ENCODE data around the gene ICOS.

The ICOS gene, protein sequence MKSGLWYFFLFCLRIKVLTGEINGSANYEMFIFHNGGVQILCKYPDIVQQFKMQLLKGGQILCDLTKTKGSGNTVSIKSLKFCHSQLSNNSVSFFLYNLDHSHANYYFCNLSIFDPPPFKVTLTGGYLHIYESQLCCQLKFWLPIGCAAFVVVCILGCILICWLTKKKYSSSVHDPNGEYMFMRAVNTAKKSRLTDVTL

DNA sequence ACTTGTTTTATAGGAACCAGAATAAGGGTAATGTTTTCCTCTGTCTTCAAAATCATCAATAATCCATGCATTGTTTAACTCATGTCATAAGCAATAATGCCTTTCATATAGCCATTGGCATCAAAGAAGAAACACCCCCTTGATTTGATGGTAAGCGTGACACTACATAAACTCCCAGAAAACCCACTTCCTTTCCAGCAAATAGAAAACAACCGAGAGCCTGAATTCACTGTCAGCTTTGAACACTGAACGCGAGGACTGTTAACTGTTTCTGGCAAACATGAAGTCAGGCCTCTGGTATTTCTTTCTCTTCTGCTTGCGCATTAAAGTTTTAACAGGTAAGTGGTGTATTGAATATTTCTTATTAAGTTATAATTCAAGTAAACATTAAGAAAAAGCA is at the start of gene ICOS:
ICOS (plus strand) TSS at position 229 of the 400 bp plus-strand sequence; CDS start at position 281, 52 bp downstream.
- no peak for DNase-seq

GRCh38 chr2:203887677-203888076 is 48.9 kb upstream of the ICOS start:
- DNase-seq = no peak

DNA sequence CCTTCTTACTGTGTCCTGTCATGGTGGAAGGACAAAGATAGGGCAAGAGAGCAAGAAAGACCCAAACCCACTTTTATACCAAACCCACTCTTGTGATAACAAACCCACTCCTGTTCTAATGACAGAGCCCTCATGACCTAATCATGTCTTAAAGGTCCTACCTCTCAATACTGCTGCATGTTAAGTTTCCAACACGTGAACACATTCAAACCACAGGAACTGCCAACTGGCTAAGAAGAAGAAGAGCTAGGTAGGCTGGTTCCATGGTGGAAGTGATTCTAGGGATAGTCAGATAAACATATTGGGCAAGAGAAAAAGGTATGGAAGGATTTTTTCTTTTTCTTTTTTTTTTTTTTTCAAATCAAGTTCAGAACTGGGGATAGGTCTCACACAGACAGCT is 47.0 kb upstream of the ICOS start:
- no peak for DNase-seq

DNA sequence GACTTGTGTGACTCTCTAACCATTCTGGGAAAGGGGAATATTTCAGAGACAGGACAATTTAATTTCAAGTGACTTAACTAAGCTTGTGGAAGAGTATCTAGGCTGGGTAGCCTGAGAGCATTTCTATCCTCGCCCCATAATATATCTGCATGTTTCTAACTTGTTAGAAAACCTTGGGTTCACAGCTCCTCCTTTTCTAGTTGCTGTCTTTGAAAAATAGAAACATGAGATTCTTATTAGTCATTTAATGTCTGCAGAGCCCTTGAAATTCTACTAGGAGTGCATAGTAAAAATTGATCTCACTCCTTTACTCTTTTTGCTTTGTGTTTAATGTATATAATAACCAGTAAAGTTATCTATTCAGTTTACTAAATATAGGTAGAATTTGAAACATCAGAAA is 46.6 kb upstream of the ICOS start:
- no peak for DNase-seq

DNA sequence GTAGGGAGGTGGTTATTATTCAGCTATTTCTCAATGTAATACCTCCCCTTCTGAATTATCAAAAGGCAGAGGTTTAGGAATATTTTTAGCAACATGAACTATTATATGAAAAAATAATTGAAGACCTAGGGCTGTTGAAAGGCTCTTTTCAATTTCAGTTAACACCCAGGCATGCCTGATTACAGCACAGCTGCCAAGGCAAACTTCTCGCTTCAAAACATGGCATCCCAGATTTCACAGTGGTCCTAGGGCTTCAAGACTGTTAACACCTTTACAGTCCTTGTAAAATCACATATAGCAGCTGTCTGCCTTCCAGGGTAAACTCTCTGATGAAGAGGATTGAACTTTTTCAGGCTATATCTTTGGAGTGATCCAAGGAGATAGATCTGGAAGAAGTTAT is 45.8 kb upstream of the ICOS start:
- no peak for DNase-seq

GRCh38 chr2:203891474-203891873 is 45.1 kb upstream of the ICOS start:
- no peak for DNase-seq

DNA sequence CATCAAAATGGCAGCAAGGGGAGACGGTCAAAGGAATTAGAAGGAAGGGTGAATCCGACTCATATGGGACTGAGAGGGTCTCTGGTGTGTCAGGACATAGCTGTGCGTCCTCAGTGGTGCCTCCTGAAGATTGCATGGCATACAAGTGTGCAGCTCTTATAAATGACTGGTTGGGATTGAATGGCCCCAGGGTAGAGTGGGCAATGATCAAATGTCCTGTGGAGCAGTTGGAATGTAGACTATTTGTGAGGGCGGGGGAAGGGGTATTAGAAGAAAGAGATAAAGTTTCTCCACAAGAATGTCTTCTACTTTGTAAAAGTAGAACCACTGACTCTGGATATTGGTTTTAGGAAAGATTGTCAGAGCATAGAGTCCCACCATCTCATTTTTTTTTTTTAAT is 44.4 kb upstream of the ICOS start:
- no peak for DNase-seq

- no peak for DNase-seq
These were observed 43.2 kb upstream of the ICOS start for GRCh38 chr2:203893401-203893800.

GRCh38 chr2:203893840-203894239 is 42.7 kb upstream of the ICOS start:
- no peak for DNase-seq

- DNase-seq = no peak
These were observed 42.3 kb upstream of the ICOS start for GRCh38 chr2:203894262-203894661.

GRCh38 chr2:203897544-203897943 is 39.0 kb upstream of the ICOS start:
- DNase-seq = no peak

GRCh38 chr2:203898657-203899056 is 37.9 kb upstream of the ICOS start:
- DNase-seq = no peak

DNA sequence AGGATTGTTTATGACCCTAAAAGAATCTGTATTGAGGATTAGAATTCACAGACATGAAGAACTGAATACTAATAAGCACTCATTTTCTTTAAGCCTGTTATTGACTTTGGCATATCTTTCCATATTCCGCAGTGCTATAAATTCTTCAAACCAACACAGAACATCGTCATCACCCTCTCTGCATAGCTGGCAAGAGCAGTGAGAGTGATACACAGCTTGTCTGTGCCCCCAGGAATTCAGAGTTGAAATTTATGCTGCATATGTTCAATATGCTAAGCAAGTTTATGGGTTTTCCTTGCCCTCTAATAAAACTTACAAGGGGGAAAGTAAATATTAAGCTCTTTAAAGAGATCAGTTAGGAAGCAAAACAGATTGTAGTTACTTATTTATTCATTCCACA is 36.3 kb upstream of the ICOS start:
- DNase-seq = no peak

GRCh38 chr2:203904022-203904421 is 32.5 kb upstream of the ICOS start:
- no peak for DNase-seq

GRCh38 chr2:203905656-203906055 is 30.9 kb upstream of the ICOS start:
- DNase-seq = no peak

GRCh38 chr2:203908066-203908796 is 28.3 kb upstream of the ICOS start:
- no peak for DNase-seq

- no peak for DNase-seq
These were observed 27.8 kb upstream of the ICOS start for GRCh38 chr2:203908797-203909185.

- no peak for DNase-seq
These were observed 27.1 kb upstream of the ICOS start for GRCh38 chr2:203909261-203909967.

- DNase-seq = no peak
These were observed 26.6 kb upstream of the ICOS start for GRCh38 chr2:203909974-203910373.

DNA sequence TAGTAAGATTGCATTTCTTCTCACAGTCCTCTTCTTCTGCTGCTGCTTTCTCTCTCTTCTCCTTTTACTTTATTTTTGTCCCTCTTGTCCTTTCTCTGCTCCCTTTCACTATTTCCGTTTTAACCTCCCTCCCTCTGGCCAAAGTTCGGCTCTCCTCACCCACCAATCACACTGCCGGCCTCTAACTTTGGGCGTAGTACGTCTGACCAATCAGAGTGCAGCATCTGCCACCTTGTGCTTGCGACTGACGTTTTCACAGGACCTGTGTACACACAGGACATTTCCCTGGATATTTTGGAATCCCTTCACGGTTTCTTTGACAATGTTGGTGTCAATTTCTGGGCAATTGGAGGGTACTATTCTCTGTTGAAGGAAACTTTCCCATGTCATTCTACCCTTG is 22.6 kb upstream of the ICOS start:
- no peak for DNase-seq

GRCh38 chr2:203914546-203915182 is 21.9 kb upstream of the ICOS start:
- no peak for DNase-seq

DNA sequence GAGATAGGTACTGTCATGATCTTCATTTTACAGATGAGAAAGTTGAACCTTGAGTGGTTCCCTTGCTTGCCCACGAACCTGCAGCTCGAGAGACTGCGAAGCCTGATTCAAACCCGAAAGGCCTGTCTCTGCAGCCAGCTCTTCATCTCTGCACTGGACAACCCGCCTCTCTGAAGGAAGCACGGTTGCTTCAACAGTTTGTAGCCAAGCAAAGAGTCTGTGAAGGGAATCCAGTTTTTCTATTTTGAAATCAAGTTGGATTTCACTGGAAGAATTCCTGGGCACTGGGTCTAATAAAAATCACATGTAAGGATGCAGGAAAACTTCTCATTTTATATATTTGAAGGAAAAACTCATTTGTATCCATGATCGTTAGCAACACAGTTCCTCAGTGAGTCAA is 21.3 kb upstream of the ICOS start:
- no peak for DNase-seq

DNA sequence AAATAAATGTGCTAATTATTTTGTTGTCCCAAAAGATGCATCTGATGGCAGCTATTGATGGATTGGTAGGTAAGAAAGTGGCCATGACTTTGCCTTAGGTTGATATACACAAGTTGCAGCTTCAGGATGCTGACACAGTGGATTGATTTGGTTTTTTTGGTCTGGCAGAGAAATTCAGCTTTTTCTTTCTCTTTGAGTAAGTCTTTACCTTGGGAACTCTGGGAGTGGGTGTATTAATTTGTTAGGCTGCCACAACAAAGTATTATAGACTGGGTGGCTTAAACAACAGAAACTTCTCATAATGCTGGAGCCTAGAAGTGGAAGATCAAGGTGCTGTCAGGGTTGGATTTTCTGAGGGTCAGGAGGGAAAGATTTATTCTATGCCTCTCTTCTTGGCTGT is 19.8 kb upstream of the ICOS start:
- no peak for DNase-seq

DNA sequence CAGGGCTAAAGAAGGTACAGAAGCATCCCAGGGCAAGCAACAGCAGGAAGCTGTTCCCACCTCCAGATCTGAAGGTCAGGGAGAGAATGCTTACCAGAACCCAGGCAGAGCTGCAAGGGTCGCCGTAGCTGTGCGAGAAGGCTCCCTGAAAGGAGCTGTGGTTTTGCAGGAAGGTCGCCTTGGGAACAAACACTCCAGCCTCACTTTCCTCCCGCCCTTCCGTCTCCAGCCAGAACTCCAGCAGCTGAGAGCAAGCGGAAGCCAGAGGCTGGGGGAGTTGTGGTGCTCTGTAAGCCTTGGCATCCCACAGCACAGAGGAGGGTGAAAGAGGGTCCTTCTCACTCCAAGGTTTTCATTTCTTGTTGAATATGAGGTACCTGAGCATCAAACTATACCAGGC is 18.3 kb upstream of the ICOS start:
- no peak for DNase-seq

All from NCI-H1092 (cell line).